Hepatocyte (in vitro differentiated cells): ENCODE results near the gene SUGCT. TPM values are rescaled to one million over a fixed set of nuclear protein-coding genes. Genes with fewer than 3 reads are reported as not detected.

Experiments used
- DNase-seq: peaks from one replicate; pipeline ENCODE4 v3.0.0-alpha.2; 2016; ENCODE audit warnings: low spot score
- H2AFZ ChIP-seq: fragments of 200-600 bp; sonication (generic); 2 replicates; pipeline ENCODE4 v1.6.0; 2016; ENCODE audit warnings: antibody characterized with exemption, mild to moderate bottlenecking
- H3K27ac ChIP-seq: fragments of 200-600 bp; sonication (generic); 2 replicates; pipeline ENCODE4 v1.5.1; 2016; ENCODE audit warnings: mild to moderate bottlenecking
- H3K27me3 ChIP-seq: fragments of 200-600 bp; sonication (generic); 2 replicates; pipeline ENCODE4 v1.6.1; 2016
- H3K36me3 ChIP-seq: fragments of 200-600 bp; sonication (generic); replicated peaks from 2 replicates; pipeline ENCODE4 v1.5.1; 2016; ENCODE audit warnings: low read depth; ENCODE audit not compliant: insufficient read depth
- H3K4me1 ChIP-seq: fragments of 200-600 bp; sonication (generic); 2 replicates; pipeline ENCODE4 v1.5.1; 2016; ENCODE audit warnings: mild to moderate bottlenecking, moderate library complexity; ENCODE audit not compliant: insufficient read depth
- H3K4me2 ChIP-seq: fragments of 200-600 bp; sonication (generic); 2 replicates; pipeline ENCODE4 v1.6.0; 2016
- H3K4me3 ChIP-seq: fragments of 200-600 bp; sonication (generic); 2 replicates; pipeline ENCODE4 v1.5.1; 2016; ENCODE audit warnings: mild to moderate bottlenecking
- H3K79me2 ChIP-seq: fragments of 200-600 bp; sonication (generic); 2 replicates; pipeline ENCODE4 v1.6.0; 2017; ENCODE audit warnings: mild to moderate bottlenecking
- H3K9me2 ChIP-seq: fragments of 200-600 bp; sonication (generic); replicated peaks from 2 replicates; pipeline ENCODE4 v1.6.0; 2017; ENCODE audit warnings: mild to moderate bottlenecking; ENCODE audit not compliant: insufficient read depth
- H3K9me3 ChIP-seq: fragments of 200-600 bp; sonication (generic); 2 replicates; pipeline ENCODE4 v1.5.1; 2016; ENCODE audit warnings: low read depth, mild to moderate bottlenecking
- H4K20me1 ChIP-seq: fragments of 200-600 bp; sonication (generic); 2 replicates; pipeline ENCODE4 v1.6.0; 2016; ENCODE audit warnings: mild to moderate bottlenecking; ENCODE audit not compliant: insufficient read depth, poor library complexity, severe bottlenecking
- CTCF ChIP-seq: fragments of 200-600 bp; sonication (generic); IDR thresholded peaks from 2 replicates; pipeline ENCODE4 v1.5.1; 2016; ENCODE audit warnings: antibody characterized with exemption, mild to moderate bottlenecking; ENCODE audit not compliant: poor library complexity
- EZH2 ChIP-seq: fragments of 200-600 bp; sonication (generic); IDR thresholded peaks from 2 replicates; pipeline ENCODE4 v1.6.1; 2016; ENCODE audit warnings: antibody characterized with exemption, mild to moderate bottlenecking, borderline replicate concordance
- EZH2phosphoT487 ChIP-seq: fragments of 200-600 bp; sonication (generic); IDR thresholded peaks from one replicate; pipeline ENCODE4 v1.6.1; 2018; ENCODE audit warnings: antibody characterized with exemption, mild to moderate bottlenecking, low read depth, moderate library complexity; ENCODE audit not compliant: unreplicated experiment, severe bottlenecking
- WGBS: methylation state at CpG from one replicate; pipeline ENCODE4 v1.1.6; 2016; ENCODE audit warnings: low lambda C conversion rate; ENCODE audit errors: missing lambda C conversion rate; 5-methylcytosine and 5-hydroxymethylcytosine counted together
- polyA plus RNA-seq: library from polyadenylated mRNA; unstranded; fragments of >200 nt; fragmentation: Nextera tagmentation; extraction: Ambion mirVana; gene quantifications from 2 replicates; pipeline ENCODE4 v1.2.1, GENCODE V29; 2016
- total RNA-seq: library from RNA; depleted of rRNA; stranded (reverse); fragments of >200 nt; gene quantifications from 2 replicates; pipeline ENCODE4 v1.2.3, GENCODE V29; 2014

The SUGCT gene
- total and polyA plus RNA-seq, 2 experiments from 2014 or later: 5.1 to 12.0 TPM

- no peaks in the 10 kb centered on the region for H3K36me3 ChIP-seq
- no peak for TF ChIP-seq EZH2phosphoT487
- no peak for TF ChIP-seq EZH2
- no peak for TF ChIP-seq CTCF
- DNase-seq: no peak
- H3K4me3 ChIP-seq: no peak overlapping the region
- no peaks in the 10 kb centered on the region for H3K9me3 ChIP-seq
- 100% methylated on average over 1 of the region's 1 CpG for WGBS
- no peak overlapping the region for H2AFZ ChIP-seq
- no peak overlapping the region for H3K27ac ChIP-seq
- H3K27me3 ChIP-seq: no peaks in the 10 kb centered on the region
- no peaks in the 10 kb centered on the region for H3K9me2 ChIP-seq
- H3K79me2 ChIP-seq: no peaks in the 10 kb centered on the region
- no peaks in the 10 kb centered on the region for H3K4me1 ChIP-seq
- no peak overlapping the region for H3K4me2 ChIP-seq
- no peaks in the 10 kb centered on the region for H4K20me1 ChIP-seq
Measured at GRCh38 chr7:40394400-40394799, 259.6 kb downstream of the SUGCT start.

- Histone ChIP-seq H2AFZ (no peak overlapping the region), H3K27me3 (no peaks in the 10 kb centered on the region), H3K9me3 (no peaks in the 10 kb centered on the region), H3K79me2 (no peaks in the 10 kb centered on the region), H4K20me1 (no peaks in the 10 kb centered on the region), H3K4me2 (no peak overlapping the region), H3K36me3 (no peaks in the 10 kb centered on the region), H3K4me3 (no peak overlapping the region), H3K27ac (no peak overlapping the region), H3K9me2 (no peaks in the 10 kb centered on the region), H3K4me1 (no peaks in the 10 kb centered on the region)
- 97% methylated on average over 4 of the region's 4 CpGs for WGBS
- no peak for DNase-seq
- TF ChIP-seq EZH2 (no peak), EZH2phosphoT487 (no peak), CTCF (no peak)
Measured at GRCh38 chr7:40400525-40400924, 265.7 kb downstream of the SUGCT start.

- H3K4me3 ChIP-seq: no peak overlapping the region
- no peak for DNase-seq
- TF ChIP-seq CTCF (no peak), EZH2 (no peak), EZH2phosphoT487 (no peak)
- no peaks in the 10 kb centered on the region for H3K9me3 ChIP-seq
- no peak overlapping the region for H3K4me2 ChIP-seq
- no peaks in the 10 kb centered on the region for H3K9me2 ChIP-seq
- H2AFZ ChIP-seq: no peak overlapping the region
- H3K27me3 ChIP-seq: no peaks in the 10 kb centered on the region
- H3K4me1 ChIP-seq: no peaks in the 10 kb centered on the region
- no peak overlapping the region for H3K27ac ChIP-seq
- H4K20me1 ChIP-seq: no peaks in the 10 kb centered on the region
- no peaks in the 10 kb centered on the region for H3K79me2 ChIP-seq
- H3K36me3 ChIP-seq: no peaks in the 10 kb centered on the region
- WGBS: 92% methylated on average over 1 of the region's 1 CpG
Measured at GRCh38 chr7:40401406-40401805, 266.6 kb downstream of the SUGCT start.

- Histone ChIP-seq H3K79me2 (no peaks in the 10 kb centered on the region), H4K20me1 (no peaks in the 10 kb centered on the region), H3K4me3 (no peak overlapping the region), H3K4me1 (no peaks in the 10 kb centered on the region), H3K36me3 (no peaks in the 10 kb centered on the region), H3K27ac (no peak overlapping the region), H3K4me2 (no peak overlapping the region), H2AFZ (no peak overlapping the region), H3K9me3 (no peaks in the 10 kb centered on the region), H3K27me3 (no peaks in the 10 kb centered on the region), H3K9me2 (no peaks in the 10 kb centered on the region)
- WGBS: 68% methylated on average over 5 of the region's 5 CpGs
- DNase-seq: no peak
- TF ChIP-seq CTCF (no peak), EZH2 (no peak), EZH2phosphoT487 (no peak)
Measured at GRCh38 chr7:40402661-40403060, 267.9 kb downstream of the SUGCT start.
